ENCODE measurements around the gene PRDM9.

- TF ChIP-seq, protein P1, sequence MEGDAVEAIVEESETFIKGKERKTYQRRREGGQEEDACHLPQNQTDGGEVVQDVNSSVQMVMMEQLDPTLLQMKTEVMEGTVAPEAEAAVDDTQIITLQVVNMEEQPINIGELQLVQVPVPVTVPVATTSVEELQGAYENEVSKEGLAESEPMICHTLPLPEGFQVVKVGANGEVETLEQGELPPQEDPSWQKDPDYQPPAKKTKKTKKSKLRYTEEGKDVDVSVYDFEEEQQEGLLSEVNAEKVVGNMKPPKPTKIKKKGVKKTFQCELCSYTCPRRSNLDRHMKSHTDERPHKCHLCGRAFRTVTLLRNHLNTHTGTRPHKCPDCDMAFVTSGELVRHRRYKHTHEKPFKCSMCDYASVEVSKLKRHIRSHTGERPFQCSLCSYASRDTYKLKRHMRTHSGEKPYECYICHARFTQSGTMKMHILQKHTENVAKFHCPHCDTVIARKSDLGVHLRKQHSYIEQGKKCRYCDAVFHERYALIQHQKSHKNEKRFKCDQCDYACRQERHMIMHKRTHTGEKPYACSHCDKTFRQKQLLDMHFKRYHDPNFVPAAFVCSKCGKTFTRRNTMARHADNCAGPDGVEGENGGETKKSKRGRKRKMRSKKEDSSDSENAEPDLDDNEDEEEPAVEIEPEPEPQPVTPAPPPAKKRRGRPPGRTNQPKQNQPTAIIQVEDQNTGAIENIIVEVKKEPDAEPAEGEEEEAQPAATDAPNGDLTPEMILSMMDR (IDR thresholded peaks at IDR 0.05), result no peak
- no peak for TF ChIP-seq POLR2A (IDR thresholded peaks at IDR 0.05)
Measured at GRCh38 chr5:23528677-23529076, 21.3 kb downstream of the PRDM9 start.

All from esophagus squamous epithelium (tissue), 4 donors.